ENCODE data around the gene BLOC1S5.

- TF ChIP-seq POLR2A (IDR thresholded peaks at IDR 0.05; ENCODE audit: low read depth, low read length) (peak; percentile 77), TAF1 (IDR thresholded peaks at IDR 0.05; ENCODE audit: low read depth, low read length) (no peak)
These were observed at the start of gene BLOC1S5 for GRCh38 chr6:8063761-8064637.

Data from GM12891 (cell line).